Esophagus (tissue), 2 donors: ENCODE results near the gene PA2G4. TPM values are rescaled to one million over a fixed set of nuclear protein-coding genes. Genes with fewer than 3 reads are reported as not detected.
"Not testable (repeated sequence)": the region's sequence is repeated elsewhere in the genome, so short reads cannot be mapped to it uniquely, and the experiment has no call there.

ENCODE experiments used
- H3K27ac ChIP-seq, 2 donors: one replicate each; pipeline ENCODE4 v1.5.1; 2013; ENCODE audit warnings: low read depth in 2 of 2, mild to moderate bottlenecking in 2 of 2, inconsistent platforms in 1 of 2, low read length in 1 of 2, moderate library complexity in 1 of 2
- H3K27me3 ChIP-seq, 2 donors: one replicate each; pipeline ENCODE4 v1.6.1; 2013; ENCODE audit warnings: low read length in 2 of 2, control low read depth in 1 of 2, mild to moderate bottlenecking in 1 of 2; ENCODE audit not compliant: insufficient read depth in 2 of 2, control insufficient read depth in 1 of 2
- H3K36me3 ChIP-seq, 2 donors: one replicate each; pipeline ENCODE4 v1.6.1; 2013; ENCODE audit warnings: low read length in 1 of 2; ENCODE audit not compliant: control insufficient read depth in 2 of 2, insufficient read depth in 2 of 2
- H3K4me1 ChIP-seq, 2 donors: one replicate each; pipeline ENCODE4 v1.6.1; 2013; ENCODE audit warnings: low read length in 1 of 2; ENCODE audit not compliant: control insufficient read depth in 2 of 2, insufficient read depth in 2 of 2
- H3K4me3 ChIP-seq, 2 donors: one replicate each; pipeline ENCODE4 v1.5.1; 2013; ENCODE audit warnings: low read length in 2 of 2, mild to moderate bottlenecking in 2 of 2, low read depth in 1 of 2, moderate library complexity in 1 of 2
- H3K9me3 ChIP-seq, 2 donors: one replicate each; pipeline ENCODE4 v1.6.1; 2013; ENCODE audit warnings: mild to moderate bottlenecking in 2 of 2, low read depth in 1 of 2, low read length in 1 of 2, moderate library complexity in 1 of 2; ENCODE audit not compliant: control insufficient read depth in 2 of 2, insufficient read depth in 1 of 2
- WGBS, 2 donors: extraction: QIAGEN DNeasy Blood & Tissue Kit; methylation state at CpG; one replicate each; pipeline ENCODE4 v1.1.7; 2013; 5-methylcytosine and 5-hydroxymethylcytosine counted together
- polyA plus RNA-seq, 2 donors: library from polyadenylated mRNA; stranded (reverse); fragments of 200-250 nt; gene quantifications; one replicate each; pipeline ENCODE4 v1.2.3, GENCODE V29; 2013
- donor health status: healthy with polysubstance abuse.
- donor health status: Bipolar disorder and iron deficiency.

PA2G4 gene
- polyA plus RNA-seq, 2 donors, result 103 to 180 TPM

- no peak overlapping the region for H3K27ac ChIP-seq
- H3K4me3 ChIP-seq, result peak overlapping the region; percentile 86 to 97
- H3K27me3 ChIP-seq, result no peaks in the 10 kb centered on the region
- 18 to 22% methylated on average over 2 of the region's 2 CpGs for WGBS, 2 donors
- peaks cover 6 to 8% of the 10 kb centered on the region in 2 donors for H3K36me3 ChIP-seq
- H3K4me1 ChIP-seq, result no peaks in the 10 kb centered on the region
- H3K9me3 ChIP-seq, result no peaks in the 10 kb centered on the region
Measured at GRCh38 chr12:56105609-56105902, 1.2 kb downstream of the PA2G4 start.

- peaks cover 11 to 17% of the 10 kb centered on the region in 2 donors for H3K36me3 ChIP-seq
- peak overlapping the region in 1 of 2 donors; percentile 4 for H3K27ac ChIP-seq
- no peaks in the 10 kb centered on the region for H3K9me3 ChIP-seq
- WGBS, 2 donors, result 87 to 89% methylated on average over 3 of the region's 3 CpGs
- no peak overlapping the region for H3K4me3 ChIP-seq
- no peaks in the 10 kb centered on the region for H3K27me3 ChIP-seq
- H3K4me1 ChIP-seq, result no peaks in the 10 kb centered on the region
Measured at GRCh38 chr12:56107242-56107641, 2.9 kb downstream of the PA2G4 start.

GRCh38 chr12:56110571-56110970, 6.2 kb downstream of the PA2G4 start:
- Histone ChIP-seq H3K4me3 (no peak overlapping the region), H3K36me3 (peaks cover 11 to 23% of the 10 kb centered on the region in 2 donors), H3K4me1 (no peaks in the 10 kb centered on the region), H3K9me3 (no peaks in the 10 kb centered on the region), H3K27me3 (no peaks in the 10 kb centered on the region), H3K27ac (peak overlapping the region in 1 of 2 donors; percentile 42)
- 60 to 72% methylated on average over 5 of the region's 5 CpGs for WGBS, 2 donors

DNA sequence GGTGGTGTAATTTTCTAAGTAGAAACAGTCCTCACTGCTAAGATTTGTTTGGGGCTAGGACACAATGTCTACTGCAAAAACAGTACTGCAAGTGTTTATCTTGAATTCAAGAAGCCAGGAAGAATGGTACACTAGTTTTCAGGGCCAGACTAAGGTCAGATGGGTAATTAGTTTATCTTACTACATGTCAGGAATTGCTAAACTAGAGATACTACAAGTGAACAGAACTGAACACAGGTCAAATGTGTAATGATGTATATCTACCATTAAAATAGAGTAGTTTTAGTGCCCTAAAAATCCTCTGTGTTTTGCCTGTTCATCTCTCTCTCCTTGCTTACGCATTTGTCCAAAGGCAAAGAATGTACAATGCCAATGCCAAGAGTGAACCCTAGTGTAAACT, 9.7 kb downstream of the PA2G4 start:
- Histone ChIP-seq H3K27me3 (no peaks in the 10 kb centered on the region), H3K36me3 (peaks cover 11 to 14% of the 10 kb centered on the region in 2 donors), H3K4me1 (no peaks in the 10 kb centered on the region), H3K9me3 (no peaks in the 10 kb centered on the region), H3K4me3 (no peak overlapping the region), H3K27ac (no peak overlapping the region)
- WGBS, 2 donors, result 88 to 97% methylated on average over 1 of the region's 1 CpG

DNA sequence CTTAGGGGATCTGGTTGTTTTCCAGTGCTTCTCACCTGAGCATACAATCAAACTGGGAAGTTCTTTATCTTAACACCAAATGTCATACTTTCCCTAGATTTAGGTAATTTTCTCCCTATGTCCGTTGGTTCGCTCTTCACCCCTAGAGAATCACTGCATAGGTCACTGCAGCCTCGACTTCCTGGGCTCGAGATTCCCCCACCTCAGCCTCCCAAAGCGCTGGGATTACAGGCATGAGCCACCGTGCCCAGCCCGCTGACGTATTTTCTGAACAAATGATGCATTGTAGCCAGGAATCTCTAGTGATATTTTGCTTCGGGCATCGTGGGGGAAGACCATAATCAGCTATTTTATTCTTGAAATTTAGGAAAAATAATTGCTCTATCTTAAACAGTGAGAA, 11.0 kb downstream of the PA2G4 start:
- peak overlapping the region in 1 of 2 donors; percentile 88 for H3K4me3 ChIP-seq
- H3K27ac ChIP-seq, result peak overlapping the region; percentile 58 to 92
- no peaks in the 10 kb centered on the region for H3K4me1 ChIP-seq
- 33 to 42% methylated on average over 10 of the region's 10 CpGs for WGBS, 2 donors
- no peaks in the 10 kb centered on the region for H3K9me3 ChIP-seq
- no peaks in the 10 kb centered on the region for H3K27me3 ChIP-seq
- peaks cover 7 to 15% of the 10 kb centered on the region in 2 donors for H3K36me3 ChIP-seq

- Histone ChIP-seq H3K27ac (peak within 1 kb of the TSS; percentile 92 to 100), H3K27me3 (no peaks in the 10 kb centered on the region), H3K4me1 (no peaks in the 10 kb centered on the region), H3K36me3 (peaks cover 0 to 17% of the 10 kb centered on the region in 2 donors), H3K9me3 (no peaks in the 10 kb centered on the region), H3K4me3 (peak within 1 kb of the TSS; percentile 63 to 88)
- 0% methylated on average over 34 of the region's 34 CpGs for WGBS, 2 donors
Measured at GRCh38 chr12:56116267-56117081, 12.1 kb downstream of the PA2G4 start, which contains the start of gene RPL41. RPL41 (plus strand) TSS chr12:56116633.

DNA sequence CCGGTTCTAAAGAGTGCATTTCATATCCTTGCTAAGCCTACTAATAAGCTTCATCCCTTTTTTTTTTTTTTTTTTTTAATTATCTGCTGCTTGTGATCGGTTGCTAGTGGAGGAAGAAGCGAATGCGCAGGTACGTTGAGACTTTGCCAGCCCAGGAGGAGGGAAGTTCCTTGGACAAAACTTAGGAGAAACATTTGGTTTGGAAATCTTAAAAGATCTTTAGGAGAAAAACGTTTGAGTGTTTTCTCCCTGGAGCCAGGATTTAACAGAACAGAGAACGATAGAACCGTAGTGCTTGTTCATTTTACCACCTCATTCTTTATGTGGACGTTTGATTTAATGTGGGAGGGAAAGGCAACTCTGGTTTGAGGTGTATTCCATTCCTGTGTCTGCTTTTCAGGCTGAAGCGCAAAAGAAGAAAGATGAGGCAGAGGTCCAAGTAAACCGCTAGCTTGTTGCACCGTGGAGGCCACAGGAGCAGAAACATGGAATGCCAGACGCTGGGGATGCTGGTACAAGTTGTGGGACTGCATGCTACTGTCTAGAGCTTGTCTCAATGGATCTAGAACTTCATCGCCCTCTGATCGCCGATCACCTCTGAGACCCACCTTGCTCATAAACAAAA, 12.8 kb downstream of the PA2G4 start:
- Histone ChIP-seq H3K4me3 (peak overlapping the region; percentile 63 to 88), H3K27ac (peak overlapping the region; percentile 92 to 100), H3K36me3 (peaks cover 0 to 15% of the 10 kb centered on the region in 2 donors)
- H3K9me3 ChIP-seq, H3K27me3 ChIP-seq, H3K4me1 ChIP-seq: not testable (repeated sequence)
- 2 to 3% methylated on average over 12 of the region's 16 CpGs for WGBS, 2 donors

GRCh38 chr12:56117778-56118687, 13.7 kb downstream of the PA2G4 start, which contains the start of gene ZC3H10:
ZC3H10 (plus strand) TSS chr12:56118266; CDS start chr12:56120563, 2,297 bp downstream.
- 1% methylated on average over 57 to 61 of the region's 61 CpGs for WGBS, 2 donors
- Histone ChIP-seq H3K27me3 (no peaks in the 10 kb centered on the region), H3K4me1 (no peaks in the 10 kb centered on the region), H3K27ac (peak within 1 kb of the TSS; percentile 98 to 100), H3K36me3 (peaks cover 0 to 9% of the 10 kb centered on the region in 2 donors), H3K4me3 (peak within 1 kb of the TSS; percentile 74 to 88), H3K9me3 (no peaks in the 10 kb centered on the region)

GRCh38 chr12:56118688-56119357, 14.5 kb downstream of the PA2G4 start:
- H3K9me3 ChIP-seq, result no peaks in the 10 kb centered on the region
- no peaks in the 10 kb centered on the region for H3K27me3 ChIP-seq
- peaks cover 0 to 9% of the 10 kb centered on the region in 2 donors for H3K36me3 ChIP-seq
- H3K4me3 ChIP-seq, result peak overlapping the region; percentile 57 to 74
- no peaks in the 10 kb centered on the region for H3K4me1 ChIP-seq
- WGBS, 2 donors, result 6 to 7% methylated on average over 13 of the region's 13 CpGs
- H3K27ac ChIP-seq, result peak overlapping the region; percentile 97 to 98
